HCT116 (cell line): ENCODE results near the gene TUSC7. TPM values are rescaled to one million over a fixed set of nuclear protein-coding genes. Genes with fewer than 3 reads are reported as not detected.

ENCODE experiments used
- ATAC-seq: fragments of 200-7000 bp; cut with Tn5 transposase; 2 replicates; pipeline ENCODE4 v1.9.1; 2020; ENCODE audit warnings: mild to moderate bottlenecking, moderate library complexity
- BruUV-seq: library from RNA; stranded (reverse); fragments of 400-500 nt; replicated peaks from 2 replicates; lab custom pipeline; 2021; lab: Mats Ljungman, UMichigan
- CTCF ChIA-PET: fragments of 300-600 bp; sonication (Branson Sonifier 250); formaldehyde crosslinking; loops from one replicate; lab custom pipeline; 2021; ENCODE audit warnings: antibody characterized with exemption; lab: Charles Lee
- POLR2A ChIA-PET: fragments of 300-600, 350-600 bp; sonication (Branson Sonifier 250); formaldehyde crosslinking; loops from one replicate; lab custom pipeline; 2021; ENCODE audit warnings: antibody characterized with exemption; lab: Charles Lee
- RAD21 ChIA-PET, 2 experiments: fragments of 300-600 bp; sonication (Branson Sonifier 250); formaldehyde crosslinking; loops; one replicate each; lab custom pipeline; 2023; ENCODE audit warnings: low total read pairs in 2 of 2; ENCODE audit not compliant: uncharacterized antibody in 2 of 2, unreplicated experiment in 2 of 2, low non-redundant PET in 1 of 2; lab: Charles Lee
- DNase-seq: peaks from one replicate; pipeline ENCODE4 v3.0.0-alpha.2; 2010; ENCODE audit warnings: low read depth, low spot score
- H2AFZ ChIP-seq: fragments of 200-600 bp; shearing (Covaris generic), sonication (generic); 2 replicates; pipeline ENCODE4 v1.6.1; 2017; ENCODE audit warnings: low read depth, mixed run types, mixed read lengths, antibody characterized with exemption, low read length; ENCODE audit not compliant: poor library complexity, severe bottlenecking
- H3K27ac ChIP-seq: 2 replicates; pipeline ENCODE4 v1.5.1; 2012; ENCODE audit warnings: low read depth, low read length
- H3K27me3 ChIP-seq: fragments of 200-600 bp; sonication (generic); 2 replicates; pipeline ENCODE4 v1.6.1; 2016; ENCODE audit warnings: mixed run types, low read length, mixed read lengths; ENCODE audit not compliant: insufficient read depth
- H3K36me3 ChIP-seq, 2 experiments: fragments of 200-500 bp in 1 of 2; fragments of 200-600 bp in 1 of 2; sonication (Bioruptor generic) in 1 of 2; sonication (generic) in 1 of 2; 2 replicates each; pipeline versions ENCODE4 v1.5.1 to v1.6.1; 2014 to 2016; ENCODE audit warnings: low read length in 2 of 2, inconsistent platforms in 1 of 2, mixed read lengths in 1 of 2, mixed run types in 1 of 2; ENCODE audit not compliant: insufficient read depth in 2 of 2, control insufficient read depth in 1 of 2
- H3K4me1 ChIP-seq, 2 experiments: fragments of 200-600 bp in 1 of 2; sonication (generic) in 1 of 2; 2 replicates each; pipeline versions ENCODE4 v1.5.1 to v1.6.1; 2012 to 2017; ENCODE audit warnings: low read length in 2 of 2, inconsistent platforms in 1 of 2, mild to moderate bottlenecking in 1 of 2, mixed read lengths in 1 of 2, mixed run types in 1 of 2, moderate library complexity in 1 of 2; ENCODE audit not compliant: insufficient read depth in 2 of 2, control insufficient read depth in 1 of 2
- H3K4me2 ChIP-seq: fragments of 200-600 bp; sonication (generic); 2 replicates; pipeline ENCODE4 v1.6.1; 2017; ENCODE audit warnings: mixed run types, low read length, mixed read lengths
- H3K4me3 ChIP-seq, 2 experiments: fragments of 200-600 bp in 1 of 2; sonication (generic) in 1 of 2; replicated peaks in 1 of 2; 2 replicates each; pipeline ENCODE4 v1.5.1; 2011 to 2016; ENCODE audit warnings: low read length in 2 of 2, control low read depth in 1 of 2, low read depth in 1 of 2, mild to moderate bottlenecking in 1 of 2, mixed read lengths in 1 of 2, mixed run types in 1 of 2
- H3K79me2 ChIP-seq: fragments of 200-600 bp; sonication (generic); 2 replicates; pipeline ENCODE4 v1.6.1; 2017; ENCODE audit warnings: mild to moderate bottlenecking, mixed run types, low read length, moderate library complexity, mixed read lengths; ENCODE audit not compliant: insufficient read depth
- H3K9ac ChIP-seq: fragments of 200-600 bp; sonication (generic); 2 replicates; pipeline ENCODE4 v1.6.1; 2016; ENCODE audit warnings: low read length, mixed read lengths
- H3K9me2 ChIP-seq: fragments of 200-600 bp; sonication (generic), shearing (Covaris generic); 2 replicates; pipeline ENCODE4 v1.6.1; 2017; ENCODE audit warnings: mixed run types, mild to moderate bottlenecking, moderate library complexity; ENCODE audit not compliant: insufficient read depth
- H3K9me3 ChIP-seq, 2 experiments: fragments of 200-500 bp in 1 of 2; fragments of 200-600 bp in 1 of 2; sonication (Bioruptor generic) in 1 of 2; sonication (generic) in 1 of 2; 2 replicates each; pipeline ENCODE4 v1.6.1; 2014 to 2017; ENCODE audit warnings: low read length in 2 of 2, mixed read lengths in 2 of 2, inconsistent platforms in 1 of 2, low read depth in 1 of 2, mild to moderate bottlenecking in 1 of 2, mixed run types in 1 of 2, moderate library complexity in 1 of 2; ENCODE audit not compliant: control insufficient read depth in 1 of 2, insufficient read depth in 1 of 2
- H4K20me1 ChIP-seq: fragments of 200-600 bp; sonication (generic), shearing (Covaris generic); 2 replicates; pipeline ENCODE4 v1.6.1; 2017; ENCODE audit warnings: mixed run types, mild to moderate bottlenecking, moderate library complexity; ENCODE audit not compliant: insufficient read depth
- ELF1 ChIP-seq: IDR thresholded peaks from 2 replicates; pipeline ENCODE4 v1.6.1; 2012; ENCODE audit warnings: low read depth, borderline replicate concordance
- EZH2phosphoT487 ChIP-seq: fragments of 200-600 bp; IDR thresholded peaks from 2 replicates; pipeline ENCODE4 v1.6.1; 2018; ENCODE audit warnings: antibody characterized with exemption, borderline replicate concordance
- JUND ChIP-seq: IDR thresholded peaks from 2 replicates; pipeline ENCODE4 v1.6.1; 2012
- POLR2AphosphoS5 ChIP-seq: IDR thresholded peaks from 2 replicates; pipeline ENCODE4 v1.6.1; 2011; ENCODE audit warnings: mild to moderate bottlenecking, low read depth, low read length, moderate library complexity
- RAD21 ChIP-seq: IDR thresholded peaks from 2 replicates; pipeline ENCODE4 v1.6.1; 2012; ENCODE audit warnings: low read depth, mild to moderate bottlenecking
- SP1 ChIP-seq: IDR thresholded peaks from 2 replicates; pipeline ENCODE4 v1.6.1; 2012; ENCODE audit warnings: low read depth
- SRF ChIP-seq: IDR thresholded peaks from 2 replicates; pipeline ENCODE4 v1.6.1; 2012; ENCODE audit warnings: low read depth
- YY1 ChIP-seq: IDR thresholded peaks from 2 replicates; pipeline ENCODE4 v1.6.1; 2011; ENCODE audit warnings: low read length, low read depth, moderate library complexity, mild to moderate bottlenecking; ENCODE audit not compliant: insufficient replicate concordance; ENCODE audit errors: extremely low read depth
- ZBTB33 ChIP-seq: IDR thresholded peaks from 2 replicates; pipeline ENCODE4 v1.6.1; 2011; ENCODE audit warnings: mild to moderate bottlenecking, low read length, moderate library complexity; ENCODE audit not compliant: insufficient replicate concordance; ENCODE audit errors: extremely low read depth
- ZNF274 ChIP-seq: fragments of 200-500 bp; sonication (Bioruptor generic); IDR thresholded peaks from 2 replicates; pipeline ENCODE4 v1.6.1; 2014; ENCODE audit warnings: mild to moderate bottlenecking, low read depth, low read length, inconsistent platforms
- intact Hi-C: fragments of 100-400 bp; cut with micrococcal nuclease; formaldehyde crosslinking; loops from 2 replicates; pipeline ENCODE4 v1.10.0; 2022
- total RNA-seq: library from RNA; stranded (reverse); gene quantifications from one replicate; pipeline ENCODE4 v1.2.1, GENCODE V29; 2021; ENCODE audit not compliant: unreplicated experiment

Gene TUSC7
- total RNA-seq, 1 experiment from 2014 or later: not detected

- Histone ChIP-seq H3K4me3 (no peak overlapping the region), H3K9me3 (no peaks in the 10 kb centered on the region), H3K27ac (no peak overlapping the region), H4K20me1 (no peaks in the 10 kb centered on the region), H2AFZ (no peak overlapping the region)
- no peak for ATAC-seq
- RAD21 ChIA-PET: no interaction called here
- TF ChIP-seq SP1 (no peak), ZBTB33 (no peak), ELF1 (no peak), EZH2phosphoT487 (no peak), RAD21 (no peak), ZNF274 (no peak), POLR2AphosphoS5 (no peak), SRF (no peak), YY1 (no peak), JUND (no peak)
- TF ChIP-seq, all 23 proteins: peak for 0
- H3K79me2 ChIP-seq: no peaks in the 10 kb centered on the region
- H3K9me2 ChIP-seq: no peaks in the 10 kb centered on the region
- ChIA-PET CTCF (no interaction called here), POLR2A (no interaction called here)
- no peak overlapping the region for H3K4me2 ChIP-seq
- DNase-seq: no peak
- intact Hi-C loops: no loop called here
- H3K36me3 ChIP-seq: no peaks in the 10 kb centered on the region
- H3K27me3 ChIP-seq: peaks cover 4% of the 10 kb centered on the region; the same call in 1 of the 2 replicates
- no peaks in the 10 kb centered on the region for H3K4me1 ChIP-seq
- H3K9ac ChIP-seq: no peak overlapping the region
- BruUV-seq: no TSS peak
Observed at GRCh38 chr3:116707531-116707930, 2.0 kb upstream of the TUSC7 start.
